Heart left ventricle (tissue), 16 donors: ENCODE results near the gene MYO1B. TPM values are rescaled to one million over a fixed set of nuclear protein-coding genes. Genes with fewer than 3 reads are reported as not detected.
A peak's percentile ranks its signal among the peaks of the same experiment; 100 is the strongest.

ENCODE experiments used
- ATAC-seq, 4 donors: fragments of 200-7000 bp; cut with Tn5 transposase; one replicate each; pipeline ENCODE4 v1.9.1; 2020 to 2022; ENCODE audit warnings: moderate library complexity in 4 of 4, mild to moderate bottlenecking in 3 of 4, moderate number of reproducible peaks in 1 of 4
- DNase-seq, 5 donors: peaks; one replicate each; pipeline ENCODE4 v3.0.0-alpha.2; 2020
- H3K27ac ChIP-seq, 12 donors: fragments of 200-600 bp; sonication (generic) in 4 of 12; one replicate each; pipeline versions ENCODE4 v1.5.0 to v1.8.0; 2016 to 2022; ENCODE audit warnings: mild to moderate bottlenecking in 2 of 12
- H3K27me3 ChIP-seq, 9 donors: fragments of 200-600 bp; sonication (generic) in 2 of 9; one replicate each; pipeline versions ENCODE4 v1.5.1 to v1.8.0; 2016 to 2022; ENCODE audit warnings: mild to moderate bottlenecking in 3 of 9
- H3K36me3 ChIP-seq, 9 donors: fragments of 200-600 bp; sonication (generic) in 2 of 9; one replicate each; pipeline versions ENCODE4 v1.5.0 to v1.8.0; 2018 to 2022; ENCODE audit warnings: mild to moderate bottlenecking in 2 of 9
- H3K4me1 ChIP-seq, 12 donors: fragments of 200-600 bp; sonication (generic) in 4 of 12; one replicate each; pipeline versions ENCODE4 v1.5.0 to v1.8.0; 2016 to 2022; ENCODE audit warnings: mild to moderate bottlenecking in 3 of 12
- H3K4me3 ChIP-seq, 12 donors: fragments of 200-600 bp; sonication (generic) in 4 of 12; one replicate each; pipeline versions ENCODE4 v1.5.0 to v1.8.0; 2017 to 2022; ENCODE audit warnings: mild to moderate bottlenecking in 9 of 12, moderate library complexity in 4 of 12
- H3K9me3 ChIP-seq, 12 donors: fragments of 200-600 bp; sonication (generic) in 4 of 12; one replicate each; pipeline versions ENCODE4 v1.5.0 to v1.8.0; 2016 to 2022; ENCODE audit warnings: mild to moderate bottlenecking in 1 of 12
- POLR2A ChIP-seq, 2 donors: fragments of 450-650 bp; IDR thresholded peaks; one replicate each; pipeline ENCODE4 v1.6.1; 2017; ENCODE audit warnings: antibody characterized with exemption in 2 of 2, mild to moderate bottlenecking in 2 of 2, moderate library complexity in 2 of 2
- WGBS, 4 donors: extraction: QIAGEN DNeasy Blood & Tissue Kit in 2 of 4; methylation state at CpG; one replicate each; pipeline versions ENCODE4 v1.1.5 to v1.1.7; 2013 to 2018; 5-methylcytosine and 5-hydroxymethylcytosine counted together
- intact Hi-C, 10 donors: fragments of 100-400 bp; cut with DNase I; formaldehyde crosslinking; loops; one replicate each; pipeline versions ENCODE4 v1.11.1 to v1.14.2; 2022
- polyA plus RNA-seq, 2 donors: library from polyadenylated mRNA; stranded (reverse); fragments of 200-250 nt; gene quantifications; one replicate each; pipeline ENCODE4 v1.2.3, GENCODE V29; 2013
- total RNA-seq, 9 donors: library from RNA; depleted of rRNA in 2 of 9; stranded (reverse); fragments of >200 nt in 2 of 9; fragmentation: NEBNext Ultra II Directional in 3 of 9; extraction: Animal tissue kit (Norgen Biotek cat#: 25700) in 3 of 9; gene quantifications; one replicate each; pipeline versions ENCODE4 v1.1.0 to v1.2.4, GENCODE V29; 2016 to 2023
- TF ChIP-seq, protein P1 (sequence below), 12 donors: fragments of 200-600 bp; sonication (generic) in 4 of 12; IDR thresholded peaks; one replicate each; pipeline versions ENCODE4 v1.5.0 to v1.8.0; 2018 to 2022; ENCODE audit warnings: antibody characterized with exemption in 12 of 12, mild to moderate bottlenecking in 5 of 12
- donor health status: ischemic (EF 13 %, LVEDD 7.1; RV severe dilation, severe dysfunction).
- donor health status: healthy with polysubstance abuse.
- donor health status: DM: no; HTN: yes; CAD: no.
- donor health status: DM: no; HTN: no; CAD: no.
- donor health status: ischemic (EF 25% LVEDD 6.9; RV normal size, moderate dysfunction).
- donor health status: ischemic (EF 25% LVEDD 5.7; RV mildly dilated, moderate dysfunction).
- donor health status: healthy.
- donor health status: DM: yes; HTN: yes; CAD: no.
- donor health status: ischemic (EF 35%, LVEDD 5.7; RV mildly dilated, moderate dysfunction).
- donor health status: nonischemic (EF 11% LVEDD 7.7; RV severe dilation, severe dysfunction).
- donor health status: DM: yes; HTN: yes; CAD: no.
- donor health status: PGD.
- donor health status: ischemic (EF 29% LVEDD 5.4; RV normal size, mild dysfunction).
- donor health status: nonischemic (EF 23%, LVEDD 6.1; RV moderate dilation, normal function).

Gene MYO1B
- total and polyA plus RNA-seq, 11 donors, result 7.8 to 47.3 (median 15.8) TPM

DNA sequence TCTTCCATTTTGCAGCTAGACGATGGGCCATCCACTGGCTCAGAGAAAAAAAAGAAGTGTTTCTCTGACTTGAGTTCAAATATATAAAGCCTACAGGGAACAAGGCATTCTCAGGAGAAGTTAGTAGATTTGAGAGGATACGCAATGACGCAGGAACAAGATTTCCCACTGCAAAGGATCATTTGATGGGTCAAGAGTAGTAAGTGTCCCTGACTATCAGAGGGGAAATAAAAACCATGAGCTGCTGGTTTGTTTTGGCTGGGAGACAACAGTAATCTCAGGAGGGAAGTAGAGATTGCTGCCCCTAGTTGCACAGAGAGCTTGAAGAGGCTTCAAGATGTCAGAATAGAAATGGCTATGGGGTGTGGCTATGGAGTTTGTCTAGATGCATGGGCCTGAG is 22.3 kb upstream of the MYO1B start:
- no peak for TF ChIP-seq POLR2A (IDR thresholded peaks at IDR 0.05)
- TF ChIP-seq, protein P1, sequence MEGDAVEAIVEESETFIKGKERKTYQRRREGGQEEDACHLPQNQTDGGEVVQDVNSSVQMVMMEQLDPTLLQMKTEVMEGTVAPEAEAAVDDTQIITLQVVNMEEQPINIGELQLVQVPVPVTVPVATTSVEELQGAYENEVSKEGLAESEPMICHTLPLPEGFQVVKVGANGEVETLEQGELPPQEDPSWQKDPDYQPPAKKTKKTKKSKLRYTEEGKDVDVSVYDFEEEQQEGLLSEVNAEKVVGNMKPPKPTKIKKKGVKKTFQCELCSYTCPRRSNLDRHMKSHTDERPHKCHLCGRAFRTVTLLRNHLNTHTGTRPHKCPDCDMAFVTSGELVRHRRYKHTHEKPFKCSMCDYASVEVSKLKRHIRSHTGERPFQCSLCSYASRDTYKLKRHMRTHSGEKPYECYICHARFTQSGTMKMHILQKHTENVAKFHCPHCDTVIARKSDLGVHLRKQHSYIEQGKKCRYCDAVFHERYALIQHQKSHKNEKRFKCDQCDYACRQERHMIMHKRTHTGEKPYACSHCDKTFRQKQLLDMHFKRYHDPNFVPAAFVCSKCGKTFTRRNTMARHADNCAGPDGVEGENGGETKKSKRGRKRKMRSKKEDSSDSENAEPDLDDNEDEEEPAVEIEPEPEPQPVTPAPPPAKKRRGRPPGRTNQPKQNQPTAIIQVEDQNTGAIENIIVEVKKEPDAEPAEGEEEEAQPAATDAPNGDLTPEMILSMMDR (IDR thresholded peaks at IDR 0.05), result no peak
- peak overlapping the region in 10 of 12 donors; percentile 18 to 78 (median 54) for H3K27ac ChIP-seq
- H3K36me3 ChIP-seq, result no peaks in the 10 kb centered on the region
- no peaks in the 10 kb centered on the region for H3K9me3 ChIP-seq
- DNase-seq (peak in 2 of 5 donors; percentile 35 to 60), ATAC-seq (peak; percentile 45 to 86 (median 66))
- H3K27me3 ChIP-seq, result no peaks in the 10 kb centered on the region
- intact Hi-C loops, result loop anchor here in 1 of 10 donors (5.0 kb wide), 1 partner anchor 294 kb away; no protein-coding TSS in a partner anchor
- peaks cover 0 to 33% (median 9%) of the 10 kb centered on the region in 12 donors for H3K4me1 ChIP-seq
- WGBS, 4 donors, result 66 to 79% (median 68%) methylated on average over 3 of the region's 3 CpGs
- no peak overlapping the region for H3K4me3 ChIP-seq

DNA sequence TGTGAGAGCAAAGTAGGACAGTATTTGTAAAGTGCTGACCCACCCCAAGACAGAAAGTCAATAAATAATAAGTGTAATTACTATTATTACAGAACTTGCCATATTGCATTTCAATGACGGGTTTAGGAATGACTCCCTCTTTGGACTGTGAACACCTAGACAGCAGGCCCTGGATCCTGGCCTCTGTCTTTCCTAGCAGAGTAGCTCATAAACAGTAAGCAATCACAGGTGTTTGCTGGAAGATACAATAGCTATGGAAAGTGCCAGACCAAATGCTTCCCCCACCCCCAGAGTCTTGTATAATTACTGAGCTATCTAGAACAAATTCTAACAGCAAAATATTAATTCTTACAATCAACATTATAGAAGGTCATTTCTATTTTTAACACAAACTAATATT is 20.1 kb upstream of the MYO1B start:
- intact Hi-C loops, result no loop called here
- Histone ChIP-seq H3K4me1 (peaks cover 0 to 25% (median 7%) of the 10 kb centered on the region in 12 donors), H3K27me3 (no peaks in the 10 kb centered on the region), H3K9me3 (no peaks in the 10 kb centered on the region), H3K4me3 (no peak overlapping the region), H3K27ac (peak overlapping the region in 4 of 12 donors; percentile 1 to 15 (median 12)), H3K36me3 (no peaks in the 10 kb centered on the region)
- TF ChIP-seq, protein P1 (IDR thresholded peaks at IDR 0.05), result no peak
- no peak for TF ChIP-seq POLR2A (IDR thresholded peaks at IDR 0.05)
- DNase-seq (no peak), ATAC-seq (no peak)
- WGBS, 4 donors, result 90 to 100% (median 94%) methylated on average over 1 of the region's 1 CpG

DNA sequence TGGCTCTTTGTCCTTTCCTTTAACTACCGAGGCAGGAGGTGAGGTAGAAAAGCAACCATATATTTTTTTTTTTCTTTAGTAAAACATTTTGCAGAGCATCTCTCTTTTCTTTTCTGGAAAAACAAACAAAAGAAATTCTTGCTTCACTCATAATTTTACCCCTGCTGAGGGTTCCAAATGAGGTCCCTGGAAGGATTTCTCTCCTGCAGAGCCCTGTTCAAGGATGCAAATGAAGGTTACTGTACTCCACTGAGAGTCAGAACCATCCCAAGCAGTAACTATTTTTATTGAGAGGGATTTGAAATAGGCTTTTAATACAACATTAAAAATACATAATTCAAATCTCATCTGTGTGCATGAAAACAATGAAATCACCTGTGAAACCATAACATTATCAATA is 19.5 kb upstream of the MYO1B start:
- H3K36me3 ChIP-seq, result no peaks in the 10 kb centered on the region
- WGBS, 4 donors, result 81 to 95% (median 83%) methylated on average over 1 of the region's 1 CpG
- H3K27ac ChIP-seq, result peak overlapping the region in 3 of 12 donors; percentile 1 to 13 (median 4)
- intact Hi-C loops, result no loop called here
- H3K4me1 ChIP-seq, result peaks cover 0 to 29% (median 7%) of the 10 kb centered on the region in 12 donors
- H3K4me3 ChIP-seq, result no peak overlapping the region
- no peaks in the 10 kb centered on the region for H3K9me3 ChIP-seq
- DNase-seq (no peak), ATAC-seq (no peak)
- no peaks in the 10 kb centered on the region for H3K27me3 ChIP-seq
- no peak for TF ChIP-seq POLR2A (IDR thresholded peaks at IDR 0.05)
- TF ChIP-seq, protein P1 (IDR thresholded peaks at IDR 0.05), result no peak

DNA sequence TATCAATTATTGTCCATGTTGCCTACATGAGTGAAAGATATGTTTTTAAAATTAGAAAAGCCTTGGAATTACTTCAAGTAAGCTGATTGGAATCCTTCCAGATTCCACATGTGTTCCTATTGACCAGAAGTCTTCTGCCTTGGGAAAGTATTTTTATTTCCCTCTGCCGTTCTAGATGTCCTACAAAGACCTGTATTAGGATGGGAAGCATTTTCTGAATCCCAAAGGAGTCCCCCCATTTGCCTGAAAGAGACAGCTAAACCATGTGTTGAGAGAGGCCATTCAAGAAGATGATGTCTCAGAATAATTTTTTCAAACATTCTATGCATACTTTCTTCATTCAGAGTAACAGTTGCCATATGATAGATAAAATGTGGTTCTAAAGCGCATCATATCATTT is 19.0 kb upstream of the MYO1B start:
- Histone ChIP-seq H3K9me3 (no peaks in the 10 kb centered on the region), H3K36me3 (no peaks in the 10 kb centered on the region), H3K4me1 (peaks cover 0 to 29% (median 7%) of the 10 kb centered on the region in 12 donors), H3K27me3 (no peaks in the 10 kb centered on the region), H3K27ac (peak overlapping the region in 7 of 12 donors; percentile 19 to 66 (median 36)), H3K4me3 (no peak overlapping the region)
- TF ChIP-seq, protein P1 (IDR thresholded peaks at IDR 0.05), result no peak
- no peak for TF ChIP-seq POLR2A (IDR thresholded peaks at IDR 0.05)
- ATAC-seq (no peak), DNase-seq (no peak)
- WGBS, 4 donors, result 18 to 57% (median 39%) methylated on average over 2 of the region's 2 CpGs
- intact Hi-C loops, result no loop called here
